CD14-positive monocyte (primary cell): ENCODE results near the gene TMC3. TPM values are rescaled to one million over a fixed set of nuclear protein-coding genes. Genes with fewer than 3 reads are reported as not detected.

Experiments
- DNase-seq, 3 donors: peaks; one replicate each; pipeline ENCODE4 v3.0.0-alpha.2; 2011 to 2022
- H2AFZ ChIP-seq: 2 replicates; pipeline ENCODE4 v1.6.0; 2012; ENCODE audit warnings: mild to moderate bottlenecking, low read depth, low read length, inconsistent platforms; ENCODE audit not compliant: insufficient read depth, poor library complexity, severe bottlenecking
- H3K27ac ChIP-seq, 2 donors: 1 replicate in 1 of 2; 2 replicates in 1 of 2; pipeline ENCODE4 v1.5.1; 2012 to 2013; ENCODE audit warnings: low read length in 2 of 2, control low read depth in 1 of 2, inconsistent platforms in 1 of 2, low read depth in 1 of 2, mild to moderate bottlenecking in 1 of 2
- H3K27me3 ChIP-seq, 2 donors: one replicate each; pipeline versions ENCODE4 v1.6.0 to v1.6.1; 2011 to 2013; ENCODE audit warnings: low read length in 2 of 2; ENCODE audit not compliant: control insufficient read depth in 2 of 2, insufficient read depth in 2 of 2
- H3K36me3 ChIP-seq, 2 donors: replicated peaks in 1 of 2; 1 replicate in 1 of 2; 2 replicates in 1 of 2; pipeline versions ENCODE4 v1.5.1 to v1.6.1; 2012 to 2013; ENCODE audit warnings: low read length in 2 of 2, control low read depth in 1 of 2, inconsistent platforms in 1 of 2, mild to moderate bottlenecking in 1 of 2; ENCODE audit not compliant: insufficient read depth in 2 of 2, control insufficient read depth in 1 of 2
- H3K4me1 ChIP-seq, 2 donors: 1 replicate in 1 of 2; 2 replicates in 1 of 2; pipeline versions ENCODE4 v1.5.1 to v1.6.1; 2012 to 2013; ENCODE audit warnings: low read length in 2 of 2, control low read depth in 1 of 2, inconsistent platforms in 1 of 2, mild to moderate bottlenecking in 1 of 2, moderate library complexity in 1 of 2; ENCODE audit not compliant: insufficient read depth in 2 of 2, control insufficient read depth in 1 of 2
- H3K4me2 ChIP-seq: replicated peaks from 2 replicates; pipeline ENCODE3; 2012; ENCODE audit warnings: low read length, moderate library complexity, mild to moderate bottlenecking; ENCODE audit not compliant: poor library complexity, severe bottlenecking; ENCODE audit errors: extremely low read depth
- H3K4me3 ChIP-seq, 3 experiments: fragments of 200-600 bp in 1 of 3; sonication (generic) in 1 of 3; replicated peaks in 1 of 3; 1 replicate in 2 of 3; 2 replicates in 1 of 3; pipeline ENCODE4 v1.5.1; 2011 to 2013; ENCODE audit warnings: low read length in 3 of 3, mild to moderate bottlenecking in 3 of 3, control low read depth in 2 of 3, low read depth in 2 of 3, inconsistent platforms in 1 of 3, moderate library complexity in 1 of 3
- H3K79me2 ChIP-seq: 2 replicates; pipeline ENCODE4 v1.6.0; 2012; ENCODE audit warnings: mild to moderate bottlenecking, control low read depth, inconsistent platforms, low read length, moderate library complexity; ENCODE audit not compliant: insufficient read depth
- H3K9ac ChIP-seq: 2 replicates; pipeline ENCODE4 v1.6.0; 2017; ENCODE audit warnings: low read length, mild to moderate bottlenecking; ENCODE audit not compliant: insufficient read depth, poor library complexity, severe bottlenecking
- H3K9me3 ChIP-seq, 2 donors: replicated peaks in 1 of 2; 1 replicate in 1 of 2; 2 replicates in 1 of 2; pipeline versions ENCODE4 v1.5.1 to v1.6.1; 2012 to 2013; ENCODE audit warnings: low read length in 2 of 2, control low read depth in 1 of 2; ENCODE audit not compliant: control insufficient read depth in 1 of 2, insufficient read depth in 1 of 2
- H4K20me1 ChIP-seq: 2 replicates; pipeline ENCODE4 v1.6.0; 2012; ENCODE audit warnings: mild to moderate bottlenecking, low read length, control low read depth, moderate library complexity; ENCODE audit not compliant: insufficient read depth
- H3K27ac Mint-ChIP-seq, 7 donors: one replicate each; pipeline ENCODE4 v1.8.0; 2020; ENCODE audit warnings: mild to moderate bottlenecking in 7 of 7, mixed read lengths in 7 of 7, moderate library complexity in 6 of 7, inconsistent platforms in 2 of 7
- H3K27me3 Mint-ChIP-seq, 3 donors: one replicate each; pipeline ENCODE4 v1.8.0; 2021 to 2022; ENCODE audit warnings: low read depth in 3 of 3, mild to moderate bottlenecking in 3 of 3, mixed read lengths in 3 of 3, moderate library complexity in 3 of 3, inconsistent platforms in 1 of 3
- H3K36me3 Mint-ChIP-seq, 2 donors: one replicate each; pipeline ENCODE4 v1.8.0; 2020; ENCODE audit warnings: mixed read lengths in 2 of 2, inconsistent platforms in 1 of 2, mild to moderate bottlenecking in 1 of 2
- H3K4me1 Mint-ChIP-seq: one replicate; pipeline ENCODE4 v1.8.0; 2020; ENCODE audit warnings: mild to moderate bottlenecking, mixed read lengths
- H3K4me3 Mint-ChIP-seq, 2 donors: one replicate each; pipeline ENCODE4 v1.8.0; 2020; ENCODE audit warnings: mild to moderate bottlenecking in 2 of 2, mixed read lengths in 2 of 2, moderate library complexity in 1 of 2
- H3K9me3 Mint-ChIP-seq, 7 donors: one replicate each; pipeline ENCODE4 v1.8.0; 2020 to 2022; ENCODE audit warnings: mixed read lengths in 7 of 7, mild to moderate bottlenecking in 6 of 7, moderate library complexity in 6 of 7, inconsistent platforms in 2 of 7
- CTCF ChIP-seq: fragments of 200-600 bp; IDR thresholded peaks from one replicate; pipeline ENCODE4 v1.8.0; 2022; ENCODE audit warnings: antibody characterized with exemption, mild to moderate bottlenecking
- WGBS: methylation state at CpG from one replicate; pipeline ENCODE4 v1.1.5; 2013; ENCODE audit warnings: missing lambda C conversion rate; ENCODE audit not compliant: insufficient coverage; 5-methylcytosine and 5-hydroxymethylcytosine counted together
- intact Hi-C, 2 donors: fragments of 100-400 bp; cut with micrococcal nuclease; formaldehyde crosslinking; loops; one replicate each; pipeline versions ENCODE4 v1.15.0 to v1.15.1; 2023
- polyA plus RNA-seq, 3 donors: library from polyadenylated mRNA; depleted of rRNA in 1 of 3; unstranded in 2 of 3; stranded (reverse) in 1 of 3; fragments of 300-500 nt in 2 of 3; fragments of >200 nt in 1 of 3; fragmentation: Illumina TruSeq in 2 of 3; gene quantifications; 1 replicate in 2 of 3; 2 replicates in 1 of 3; pipeline ENCODE4 v1.2.3, GENCODE V29; 2012 to 2021

Gene TMC3
- polyA plus RNA-seq, 3 donors, result not detected

GRCh38 chr15:81407718-81408117, 33.7 kb upstream of the TMC3 start:
- H3K36me3 Mint-ChIP-seq, result no peaks in the 10 kb centered on the region
- Histone ChIP-seq H3K4me2 (no peak overlapping the region), H4K20me1 (no peaks in the 10 kb centered on the region), H3K79me2 (no peaks in the 10 kb centered on the region), H3K27me3 (no peaks in the 10 kb centered on the region), H2AFZ (no peak overlapping the region), H3K9ac (no peak overlapping the region), H3K36me3 (no peaks in the 10 kb centered on the region), H3K4me1 (peaks cover 4 to 5% of the 10 kb centered on the region in 2 donors), H3K4me3 (no peak overlapping the region), H3K27ac (no peak overlapping the region), H3K9me3 (peaks cover 0 to 4% of the 10 kb centered on the region in 2 donors)
- no peak overlapping the region for H3K27ac Mint-ChIP-seq
- peaks cover 7% of the 10 kb centered on the region for H3K4me1 Mint-ChIP-seq
- WGBS, result 94% methylated on average over 2 of the region's 10 CpGs
- peaks cover 0 to 6% (median 4%) of the 10 kb centered on the region in 7 donors for H3K9me3 Mint-ChIP-seq
- no peak overlapping the region for H3K4me3 Mint-ChIP-seq
- intact Hi-C loops, result no loop called here
- no peak for DNase-seq
- H3K27me3 Mint-ChIP-seq, result peaks cover 0 to 2% (median 0%) of the 10 kb centered on the region in 3 donors
- no peak for TF ChIP-seq CTCF

DNA sequence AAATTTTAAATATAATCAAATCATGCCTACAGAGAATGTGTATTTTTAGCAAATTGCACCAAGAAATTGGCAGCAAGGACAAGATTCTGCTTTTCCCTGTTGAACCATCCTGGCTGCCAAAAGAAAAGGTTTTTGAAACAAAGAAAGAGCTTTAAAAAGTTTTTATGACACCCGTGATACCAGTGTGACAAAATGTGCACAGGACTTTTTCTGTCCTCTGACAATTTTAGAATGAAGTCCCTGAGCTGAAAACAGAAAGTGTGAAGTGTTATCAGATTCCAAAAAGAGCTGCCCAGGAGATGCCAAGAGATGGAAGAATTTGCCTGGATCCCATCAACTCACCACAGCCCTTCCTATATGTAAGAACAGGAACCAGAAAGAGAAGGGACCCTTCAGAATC, 33.2 kb upstream of the TMC3 start:
- 100% methylated on average over 1 of the region's 1 CpG for WGBS

More for the DNA sequence above, 33.2 kb upstream of the TMC3 start:
- Histone ChIP-seq H3K4me1 (peaks cover 4 to 5% of the 10 kb centered on the region in 2 donors), H4K20me1 (no peaks in the 10 kb centered on the region), H3K4me2 (no peak overlapping the region), H3K9ac (no peak overlapping the region), H2AFZ (no peak overlapping the region), H3K79me2 (no peaks in the 10 kb centered on the region), H3K9me3 (peaks cover 0 to 4% of the 10 kb centered on the region in 2 donors), H3K36me3 (no peaks in the 10 kb centered on the region), H3K27ac (no peak overlapping the region), H3K4me3 (no peak overlapping the region), H3K27me3 (no peaks in the 10 kb centered on the region)
- Mint-ChIP-seq H3K4me3 (no peak overlapping the region), H3K36me3 (no peaks in the 10 kb centered on the region), H3K9me3 (peaks cover 0 to 6% (median 4%) of the 10 kb centered on the region in 7 donors), H3K27ac (no peak overlapping the region), H3K4me1 (peaks cover 7% of the 10 kb centered on the region), H3K27me3 (peaks cover 0 to 2% (median 0%) of the 10 kb centered on the region in 3 donors)
- intact Hi-C loops, result no loop called here
- no peak for DNase-seq
- TF ChIP-seq CTCF, result no peak
